Activated naive CD4-positive, alpha-beta T cell treated with anti-CD3 and anti-CD28 coated beads, Interleukin-2, amount 10 ng/mL, durations not matched to agents 5 hours and 36 hours (primary cell): ENCODE measurements around the gene TMEM127. TPM values are rescaled to one million over a fixed set of nuclear protein-coding genes. Genes with fewer than 3 reads are reported as not detected.

Experiments used
- total RNA-seq, 2 experiments: library from RNA; stranded (reverse); gene quantifications; one replicate each; pipeline ENCODE4 v1.2.3, GENCODE V29; 2021

The TMEM127 gene
- total RNA-seq: 10 to 100 TPM; 34.0 to 34.4 TPM

GRCh38 chr2:96265840-96266679 is at the start of gene TMEM127, which contains the start of gene CIAO1:
Gene TMEM127, minus strand, starts transcription at chr2:96265997. Its CDS starts 616 bp downstream, at chr2:96265381.
Gene CIAO1, plus strand, starts transcription at chr2:96266225. Its CDS starts 126 bp downstream, at chr2:96266351.

GRCh38 chr2:96305091-96305978 is 39.5 kb upstream of the TMEM127 start, which contains the start of gene SNRNP200:
Gene SNRNP200, minus strand, starts transcription at chr2:96305546. Its CDS starts 109 bp downstream, at chr2:96305437.

GRCh38 chr2:96208143-96209010 is 57.4 kb downstream of the TMEM127 start, which contains the start of gene STARD7:
Gene STARD7, minus strand, starts transcription at chr2:96208827. Its CDS starts 393 bp downstream, at chr2:96208434.

Other genes starting within 250 kb of the TMEM127 start
- 1 to 10 TPM; 5.2 to 5.5 TPM for gene GPAT2, start 231.1 kb downstream of the TMEM127 start, total RNA-seq
- gene ADRA2B, start 149.4 kb downstream of the TMEM127 start, total RNA-seq: under 1 TPM; 0.10 to 0.13 TPM
- gene ASTL, start 127.5 kb downstream of the TMEM127 start, total RNA-seq: under 1 TPM; 0.41 to 0.48 TPM
- gene DUSP2, start 120.6 kb downstream of the TMEM127 start, total RNA-seq: 10 to 100 TPM; 21.3 to 22.0 TPM
- gene STARD7, start 57.2 kb downstream of the TMEM127 start, total RNA-seq: 100 to 1,000 TPM; 105 to 112 TPM
- 10 to 100 TPM; 58.7 to 61.4 TPM for gene CIAO1, start 228 bp upstream of the TMEM127 start, total RNA-seq
- gene SNRNP200, start 39.5 kb upstream of the TMEM127 start, total RNA-seq: 100 to 1,000 TPM; 144 to 155 TPM
- 10 to 100 TPM; 27.9 to 28.9 TPM for gene ITPRIPL1, start 59.3 kb upstream of the TMEM127 start, total RNA-seq
- 10 to 100 TPM; 50.3 to 55.3 TPM for gene NCAPH, start 69.8 kb upstream of the TMEM127 start, total RNA-seq
- gene NEURL3, start 239.4 kb upstream of the TMEM127 start, total RNA-seq: not detected